HEK293T (cell line): Measurements from ENCODE around the gene KCNH1.

Experiments used
- BHLHE40 ChIP-seq: fragments of 450-650 bp; IDR thresholded peaks from 2 replicates; pipeline ENCODE4 v1.6.1; 2016; ENCODE audit warnings: mild to moderate bottlenecking, moderate library complexity, borderline replicate concordance
- CTBP1 ChIP-seq: fragments of 450-650 bp; IDR thresholded peaks from 2 replicates; pipeline ENCODE4 v1.6.1; 2016; ENCODE audit warnings: borderline replicate concordance
- FOXA1 ChIP-seq: fragments of 450-650 bp; IDR thresholded peaks from 2 replicates; pipeline ENCODE4 v1.6.1; 2016; ENCODE audit warnings: mild to moderate bottlenecking
- FOXM1 ChIP-seq: fragments of 450-650 bp; IDR thresholded peaks from 2 replicates; pipeline ENCODE4 v1.6.1; 2017; ENCODE audit warnings: mild to moderate bottlenecking, borderline replicate concordance
- L3MBTL2 ChIP-seq: fragments of 450-650 bp; conservative IDR thresholded peaks from 2 replicates; pipeline ENCODE4 v1.6.1; 2016; ENCODE audit warnings: mild to moderate bottlenecking
- LEF1 ChIP-seq: fragments of 450-650 bp; IDR thresholded peaks from 2 replicates; pipeline ENCODE4 v1.6.1; 2017; ENCODE audit warnings: mild to moderate bottlenecking, borderline replicate concordance
- NFRKB ChIP-seq: fragments of 450-650 bp; IDR thresholded peaks from 2 replicates; pipeline ENCODE4 v1.6.1; 2016; ENCODE audit warnings: mild to moderate bottlenecking, moderate library complexity
- SP1 ChIP-seq: fragments of 450-650 bp; IDR thresholded peaks from 2 replicates; pipeline ENCODE4 v1.6.1; 2017
- SUZ12 ChIP-seq: fragments of 450-650 bp; IDR thresholded peaks from 2 replicates; pipeline ENCODE4 v1.6.1; 2016; ENCODE audit warnings: mild to moderate bottlenecking
- TARDBP ChIP-seq: fragments of 450-650 bp; IDR thresholded peaks from 2 replicates; pipeline ENCODE4 v1.6.1; 2016

DNA sequence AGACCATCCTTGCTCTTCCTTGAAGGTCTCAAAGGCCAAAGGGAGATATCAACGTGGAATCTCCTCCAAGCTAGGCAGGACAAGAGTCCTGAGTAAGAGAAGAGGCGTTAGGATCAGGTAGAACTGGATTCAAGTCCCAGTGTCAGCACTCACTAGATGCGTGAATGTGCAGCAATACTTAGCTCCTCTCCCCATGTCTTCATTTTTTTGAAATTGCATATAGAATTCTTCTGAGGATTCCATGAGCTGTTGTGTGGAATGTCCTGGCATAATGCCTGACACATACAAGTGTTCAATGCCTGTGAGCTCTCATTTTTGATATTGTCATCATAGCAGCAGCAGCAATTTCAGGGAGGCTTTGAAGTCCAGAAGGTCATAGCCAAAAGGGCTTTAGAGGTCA lies 333.2 kb downstream of the KCNH1 start:
- TF ChIP-seq TARDBP (no peak), L3MBTL2 (no peak), LEF1 (no peak), FOXM1 (no peak), NFRKB (no peak), BHLHE40 (no peak), FOXA1 (no peak), SP1 (no peak), CTBP1 (no peak), SUZ12 (no peak)
